Heart left ventricle (tissue), 16 donors: Measurements from ENCODE around the gene MALL. TPM values are rescaled to one million over a fixed set of nuclear protein-coding genes. Genes with fewer than 3 reads are reported as not detected.

Experiments
- ATAC-seq, 4 donors: fragments of 200-7000 bp; cut with Tn5 transposase; one replicate each; pipeline ENCODE4 v1.9.1; 2020 to 2022; ENCODE audit warnings: moderate library complexity in 4 of 4, mild to moderate bottlenecking in 3 of 4, moderate number of reproducible peaks in 1 of 4
- DNase-seq, 5 donors: peaks; one replicate each; pipeline ENCODE4 v3.0.0-alpha.2; 2020
- H3K27ac ChIP-seq, 12 donors: fragments of 200-600 bp; sonication (generic) in 4 of 12; one replicate each; pipeline versions ENCODE4 v1.5.0 to v1.8.0; 2016 to 2022; ENCODE audit warnings: mild to moderate bottlenecking in 2 of 12
- H3K27me3 ChIP-seq, 9 donors: fragments of 200-600 bp; sonication (generic) in 2 of 9; one replicate each; pipeline versions ENCODE4 v1.5.1 to v1.8.0; 2016 to 2022; ENCODE audit warnings: mild to moderate bottlenecking in 3 of 9
- H3K36me3 ChIP-seq, 9 donors: fragments of 200-600 bp; sonication (generic) in 2 of 9; one replicate each; pipeline versions ENCODE4 v1.5.0 to v1.8.0; 2018 to 2022; ENCODE audit warnings: mild to moderate bottlenecking in 2 of 9
- H3K4me1 ChIP-seq, 12 donors: fragments of 200-600 bp; sonication (generic) in 4 of 12; one replicate each; pipeline versions ENCODE4 v1.5.0 to v1.8.0; 2016 to 2022; ENCODE audit warnings: mild to moderate bottlenecking in 3 of 12
- H3K4me3 ChIP-seq, 12 donors: fragments of 200-600 bp; sonication (generic) in 4 of 12; one replicate each; pipeline versions ENCODE4 v1.5.0 to v1.8.0; 2017 to 2022; ENCODE audit warnings: mild to moderate bottlenecking in 9 of 12, moderate library complexity in 4 of 12
- H3K9me3 ChIP-seq, 12 donors: fragments of 200-600 bp; sonication (generic) in 4 of 12; one replicate each; pipeline versions ENCODE4 v1.5.0 to v1.8.0; 2016 to 2022; ENCODE audit warnings: mild to moderate bottlenecking in 1 of 12
- CTCF ChIP-seq, 12 donors: fragments of 200-600 bp; sonication (generic) in 4 of 12; IDR thresholded peaks; one replicate each; pipeline versions ENCODE4 v1.5.0 to v1.8.0; 2018 to 2022; ENCODE audit warnings: antibody characterized with exemption in 12 of 12, mild to moderate bottlenecking in 5 of 12
- POLR2A ChIP-seq, 2 donors: fragments of 450-650 bp; IDR thresholded peaks; one replicate each; pipeline ENCODE4 v1.6.1; 2017; ENCODE audit warnings: antibody characterized with exemption in 2 of 2, mild to moderate bottlenecking in 2 of 2, moderate library complexity in 2 of 2
- WGBS, 4 donors: extraction: QIAGEN DNeasy Blood & Tissue Kit in 2 of 4; methylation state at CpG; one replicate each; pipeline versions ENCODE4 v1.1.5 to v1.1.7; 2013 to 2018; 5-methylcytosine and 5-hydroxymethylcytosine counted together
- intact Hi-C, 10 donors: fragments of 100-400 bp; cut with DNase I; formaldehyde crosslinking; loops; one replicate each; pipeline versions ENCODE4 v1.11.1 to v1.14.2; 2022
- polyA plus RNA-seq, 2 donors: library from polyadenylated mRNA; stranded (reverse); fragments of 200-250 nt; gene quantifications; one replicate each; pipeline ENCODE4 v1.2.3, GENCODE V29; 2013
- total RNA-seq, 9 donors: library from RNA; depleted of rRNA in 2 of 9; stranded (reverse); fragments of >200 nt in 2 of 9; fragmentation: NEBNext Ultra II Directional in 3 of 9; extraction: Animal tissue kit (Norgen Biotek cat#: 25700) in 3 of 9; gene quantifications; one replicate each; pipeline versions ENCODE4 v1.1.0 to v1.2.4, GENCODE V29; 2016 to 2023
- donor health status: ischemic (EF 13 %, LVEDD 7.1; RV severe dilation, severe dysfunction).
- donor health status: healthy with polysubstance abuse.
- donor health status: DM: no; HTN: yes; CAD: no.
- donor health status: DM: no; HTN: no; CAD: no.
- donor health status: ischemic (EF 25% LVEDD 6.9; RV normal size, moderate dysfunction).
- donor health status: ischemic (EF 25% LVEDD 5.7; RV mildly dilated, moderate dysfunction).
- donor health status: healthy.
- donor health status: DM: yes; HTN: yes; CAD: no.
- donor health status: ischemic (EF 35%, LVEDD 5.7; RV mildly dilated, moderate dysfunction).
- donor health status: nonischemic (EF 11% LVEDD 7.7; RV severe dilation, severe dysfunction).
- donor health status: DM: yes; HTN: yes; CAD: no.
- donor health status: PGD.
- donor health status: ischemic (EF 29% LVEDD 5.4; RV normal size, mild dysfunction).
- donor health status: nonischemic (EF 23%, LVEDD 6.1; RV moderate dilation, normal function).

MALL gene
- total and polyA plus RNA-seq, 11 donors = 6.9 to 36.7 (median 14.1) TPM

- no peak overlapping the region for H3K4me3 ChIP-seq
- ATAC-seq (no peak), DNase-seq (no peak)
- H3K27me3 ChIP-seq = no peaks in the 10 kb centered on the region
- intact Hi-C loops = no loop called here
- peaks cover 0 to 18% (median 0%) of the 10 kb centered on the region in 12 donors for H3K4me1 ChIP-seq
- peaks cover 0 to 14% (median 0%) of the 10 kb centered on the region in 12 donors for H3K9me3 ChIP-seq
- H3K36me3 ChIP-seq = peaks cover 0 to 4% (median 0%) of the 10 kb centered on the region in 9 donors
- no peak overlapping the region for H3K27ac ChIP-seq
- TF ChIP-seq CTCF (IDR thresholded peaks at IDR 0.05) (no peak), POLR2A (IDR thresholded peaks at IDR 0.05) (no peak)
- 66 to 90% (median 86%) methylated on average over 2 of the region's 2 CpGs for WGBS, 4 donors
These were observed 37.8 kb upstream of the MALL start for GRCh38 chr2:110153416-110153815.

GRCh38 chr2:110152943-110153342 is 37.3 kb upstream of the MALL start:
- Histone ChIP-seq H3K36me3 (no peaks in the 10 kb centered on the region), H3K4me3 (no peak overlapping the region), H3K4me1 (peaks cover 0 to 18% (median 0%) of the 10 kb centered on the region in 12 donors), H3K9me3 (peaks cover 0 to 14% (median 0%) of the 10 kb centered on the region in 12 donors), H3K27me3 (no peaks in the 10 kb centered on the region), H3K27ac (peak overlapping the region in 1 of 12 donors; percentile 5)
- DNase-seq = no peak
- WGBS, 4 donors = 55 to 64% (median 59%) methylated on average over 3 of the region's 3 CpGs
- ATAC-seq = no peak
- intact Hi-C loops = no loop called here
- TF ChIP-seq CTCF (IDR thresholded peaks at IDR 0.05) (no peak), POLR2A (IDR thresholded peaks at IDR 0.05) (no peak)

- Histone ChIP-seq H3K9me3 (peaks cover 0 to 8% (median 0%) of the 10 kb centered on the region in 12 donors), H3K36me3 (peaks cover 0 to 6% (median 0%) of the 10 kb centered on the region in 9 donors), H3K4me1 (peaks cover 0 to 15% (median 0%) of the 10 kb centered on the region in 12 donors), H3K4me3 (no peak overlapping the region), H3K27ac (peak overlapping the region in 2 of 12 donors; percentile 5 to 53), H3K27me3 (no peaks in the 10 kb centered on the region)
- intact Hi-C loops = no loop called here
- TF ChIP-seq POLR2A (IDR thresholded peaks at IDR 0.05) = no peak
- TF ChIP-seq CTCF (IDR thresholded peaks at IDR 0.05) = no peak
- 67 to 72% (median 69%) methylated on average over 6 of the region's 6 CpGs for WGBS, 4 donors
- ATAC-seq (peak in 3 of 4 donors; percentile 54 to 84 (median 57)), DNase-seq (no peak)
These were observed 34.0 kb upstream of the MALL start for GRCh38 chr2:110149330-110150220.

- Histone ChIP-seq H3K36me3 (peaks cover 0 to 17% (median 4%) of the 10 kb centered on the region in 9 donors), H3K4me1 (peaks cover 0 to 12% (median 0%) of the 10 kb centered on the region in 12 donors), H3K27me3 (no peaks in the 10 kb centered on the region), H3K9me3 (no peaks in the 10 kb centered on the region), H3K27ac (no peak overlapping the region), H3K4me3 (no peak overlapping the region)
- 93 to 98% (median 96%) methylated on average over 2 of the region's 2 CpGs for WGBS, 4 donors
- no peak for ATAC-seq
- DNase-seq = no peak
- intact Hi-C loops = no loop called here
- TF ChIP-seq POLR2A (IDR thresholded peaks at IDR 0.05) = no peak
- no peak for TF ChIP-seq CTCF (IDR thresholded peaks at IDR 0.05)
These were observed 31.3 kb upstream of the MALL start for GRCh38 chr2:110146945-110147332.
